SKM-1 treated with dmso at 0.1 percent for 144 hours (cell line): Measurements from ENCODE around the gene MAPKAPK3.

Source experiments
- DNase-seq: peaks from one replicate; lab custom pipeline; 2025; ENCODE audit not compliant: unreplicated experiment; lab: John Stamatoyannopoulos, UW

MAPKAPK3 gene

GRCh38 chr3:50607271-50608091 lies 9.5 kb upstream of the MAPKAPK3 start:
- no peak for DNase-seq

- no peak for DNase-seq
Measured at GRCh38 chr3:50608278-50608677, 8.7 kb upstream of the MAPKAPK3 start.

- no peak for DNase-seq
Measured at GRCh38 chr3:50609071-50609762, 7.7 kb upstream of the MAPKAPK3 start.

GRCh38 chr3:50609763-50610085 lies 7.2 kb upstream of the MAPKAPK3 start:
- no peak for DNase-seq

GRCh38 chr3:50610181-50610971 lies 6.6 kb upstream of the MAPKAPK3 start:
- no peak for DNase-seq

GRCh38 chr3:50610992-50611463 lies 5.9 kb upstream of the MAPKAPK3 start:
- DNase-seq: no peak

GRCh38 chr3:50611464-50612233 lies 5.3 kb upstream of the MAPKAPK3 start, which contains the start of gene CISH:
CISH (minus strand) TSS chr3:50611774; CDS start chr3:50611650, 124 bp downstream.
- DNase-seq: peak; percentile 97

- DNase-seq: no peak
Measured at GRCh38 chr3:50612234-50612882, 4.6 kb upstream of the MAPKAPK3 start.

- no peak for DNase-seq
Measured at GRCh38 chr3:50612970-50613846, 3.7 kb upstream of the MAPKAPK3 start.

GRCh38 chr3:50615190-50615589 lies 1.8 kb upstream of the MAPKAPK3 start:
- no peak for DNase-seq

- peak; percentile 84 for DNase-seq
Measured at GRCh38 chr3:50616003-50616769, 765 bp upstream of the MAPKAPK3 start.

- peak; percentile 89 for DNase-seq
Measured at GRCh38 chr3:50616770-50617095, 218 bp upstream of the MAPKAPK3 start.

- DNase-seq: no peak
Measured at GRCh38 chr3:50617911-50618481, 1.0 kb downstream of the MAPKAPK3 start.

- DNase-seq: peak; percentile 99
Measured at GRCh38 chr3:50620420-50620819, 3.5 kb downstream of the MAPKAPK3 start.

GRCh38 chr3:50620820-50621219 lies 3.9 kb downstream of the MAPKAPK3 start:
- peak; percentile 37 for DNase-seq

GRCh38 chr3:50622881-50623280 lies 5.9 kb downstream of the MAPKAPK3 start:
- DNase-seq: no peak

GRCh38 chr3:50623840-50624474 lies 7.0 kb downstream of the MAPKAPK3 start:
- DNase-seq: no peak

GRCh38 chr3:50624634-50625033 lies 7.7 kb downstream of the MAPKAPK3 start:
- DNase-seq: no peak
